Stimulated activated CD8-positive, alpha-beta memory T cell treated with anti-CD3 and anti-CD28 coated beads, Interleukin-4, amount 100 ng/mL, for 24 hours (primary cell): Measurements from ENCODE around the gene PGLYRP1.

Experiments
- DNase-seq: peaks from one replicate; pipeline ENCODE4 v3.0.0-alpha.2; 2020; ENCODE audit warnings: low read depth

PGLYRP1 gene

DNA sequence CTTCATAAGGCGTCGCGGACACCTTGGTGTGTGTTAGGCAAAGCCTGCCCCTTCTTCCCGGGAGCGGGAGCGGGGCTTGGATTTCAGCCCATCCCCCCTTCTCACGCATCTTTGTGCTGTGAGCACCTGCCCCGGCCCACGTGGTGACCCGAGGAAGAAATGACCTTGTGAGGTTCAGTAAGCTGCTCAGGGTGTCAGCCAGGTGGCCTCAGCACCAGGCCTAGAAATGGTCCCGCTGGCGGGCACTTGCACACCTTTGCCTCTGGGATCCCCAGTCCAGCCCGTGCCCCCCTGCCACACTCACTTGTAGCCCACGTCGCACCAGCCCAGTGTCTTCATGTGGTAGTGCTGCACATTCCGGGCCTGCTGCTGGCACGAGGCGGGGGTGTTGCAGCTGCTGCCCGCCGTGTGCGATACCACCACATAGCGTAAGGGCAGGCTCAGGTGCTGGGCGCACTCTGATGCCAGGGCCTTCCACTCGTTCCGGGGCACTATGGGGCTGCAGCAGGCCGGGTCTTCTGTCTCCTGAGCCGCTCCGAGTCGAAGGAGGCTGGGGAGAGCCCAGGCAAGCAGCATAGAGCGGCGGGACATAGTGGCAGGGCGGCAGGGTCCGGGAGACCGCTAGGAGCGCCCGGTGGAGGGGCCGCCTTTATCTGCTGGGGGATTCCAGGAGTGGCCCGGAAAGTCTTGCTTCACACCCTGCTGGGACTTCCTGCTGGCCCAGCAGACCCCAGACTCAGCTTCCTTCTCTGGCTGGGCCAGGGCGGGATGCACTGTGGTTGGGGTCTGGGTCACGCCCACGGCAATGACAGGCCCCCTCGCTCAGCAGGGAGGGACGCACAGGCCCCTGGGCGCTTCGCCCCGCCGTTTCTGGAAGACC lies at the start of gene PGLYRP1:
TSS of gene PGLYRP1 (minus strand) at position 623 of the 880 bp plus-strand sequence. CDS start at position 591, 32 bp downstream.
- DNase-seq = no peak

DNA sequence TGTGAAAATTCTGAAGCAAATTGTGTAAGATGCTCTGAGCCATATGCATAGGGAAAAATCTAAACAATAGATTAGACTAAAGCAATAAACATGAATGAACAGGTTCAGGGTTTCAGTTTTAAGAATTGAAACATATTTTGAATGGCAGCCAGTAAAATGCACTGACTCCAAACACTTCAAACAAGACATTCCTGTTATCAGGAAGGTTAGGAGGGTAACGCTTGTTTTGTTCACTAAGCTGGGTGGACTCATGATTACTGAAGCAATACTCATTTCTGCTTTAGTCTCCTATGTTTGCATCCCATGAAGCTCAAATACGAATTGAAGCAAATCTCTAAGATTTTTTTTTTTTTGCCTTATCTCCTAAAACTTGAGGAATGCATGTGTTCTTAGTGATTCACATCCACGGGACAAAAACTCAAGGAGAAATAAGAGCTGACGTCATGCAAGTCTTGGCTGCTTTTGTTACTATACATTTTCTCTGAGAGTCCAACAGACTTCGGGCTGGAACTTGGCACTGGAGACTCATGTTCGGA lies 47.0 kb upstream of the PGLYRP1 start:
- no peak for DNase-seq

GRCh38 chr19:46068345-46069258 lies 45.7 kb upstream of the PGLYRP1 start:
- DNase-seq = no peak

- DNase-seq = no peak
These were observed 44.8 kb upstream of the PGLYRP1 start for GRCh38 chr19:46067691-46068090.

DNA sequence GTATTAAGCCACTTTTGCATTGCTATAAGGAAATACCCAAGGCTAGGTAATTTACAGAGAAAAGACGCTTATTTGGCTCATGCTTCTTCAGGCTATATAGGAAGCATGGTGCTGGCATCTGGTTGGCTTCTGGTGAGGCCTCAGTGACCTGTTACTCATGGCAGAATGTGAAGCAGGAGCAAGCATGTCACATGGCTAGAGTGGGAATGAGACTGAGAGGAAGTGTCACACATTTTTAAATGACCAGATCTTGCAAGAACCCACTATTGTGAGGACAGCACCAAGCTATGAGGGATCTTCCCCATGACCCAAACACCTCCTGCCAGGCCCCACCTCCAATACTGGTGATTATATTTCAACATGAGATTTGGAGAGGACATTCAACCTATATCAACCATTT lies 43.6 kb upstream of the PGLYRP1 start:
- no peak for DNase-seq

- DNase-seq = no peak
These were observed 42.7 kb upstream of the PGLYRP1 start for GRCh38 chr19:46065486-46066071.

DNA sequence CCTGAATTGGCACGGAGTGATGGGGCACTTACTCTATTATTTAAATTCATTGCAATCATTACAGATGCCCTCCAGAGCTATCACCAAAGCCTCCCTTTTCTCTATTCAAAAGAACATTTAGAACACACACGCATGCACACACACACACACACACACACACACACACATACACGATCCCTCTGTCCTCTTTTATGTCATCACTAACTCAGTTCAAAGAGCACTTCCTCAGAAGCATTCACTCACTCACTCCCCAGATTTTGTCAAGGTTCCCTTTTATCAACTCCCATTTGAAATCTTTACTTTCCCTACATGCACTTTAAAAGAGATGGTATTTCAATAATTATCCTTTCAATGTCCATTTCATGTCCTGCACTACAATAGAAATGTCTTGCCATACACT lies 40.3 kb upstream of the PGLYRP1 start:
- no peak for DNase-seq

DNA sequence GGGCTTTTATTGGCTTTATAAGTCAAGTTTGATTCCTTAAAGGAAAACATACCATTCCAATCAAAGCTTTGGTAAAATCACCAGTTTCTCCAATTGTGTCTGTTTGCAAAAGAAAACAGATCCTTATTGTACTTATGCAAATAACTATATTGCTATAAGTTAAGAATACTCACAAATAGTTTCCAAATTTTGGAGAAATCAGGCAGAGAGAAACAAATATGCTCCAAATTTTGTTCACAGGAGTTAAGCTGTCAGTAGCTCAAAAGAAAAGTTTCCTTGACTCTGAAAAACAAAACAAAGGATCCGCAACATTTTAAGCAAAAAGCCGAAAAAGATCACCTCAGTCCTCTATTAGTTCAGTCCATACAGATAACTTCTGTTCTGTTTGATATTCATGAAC lies 37.2 kb upstream of the PGLYRP1 start:
- DNase-seq = no peak

DNA sequence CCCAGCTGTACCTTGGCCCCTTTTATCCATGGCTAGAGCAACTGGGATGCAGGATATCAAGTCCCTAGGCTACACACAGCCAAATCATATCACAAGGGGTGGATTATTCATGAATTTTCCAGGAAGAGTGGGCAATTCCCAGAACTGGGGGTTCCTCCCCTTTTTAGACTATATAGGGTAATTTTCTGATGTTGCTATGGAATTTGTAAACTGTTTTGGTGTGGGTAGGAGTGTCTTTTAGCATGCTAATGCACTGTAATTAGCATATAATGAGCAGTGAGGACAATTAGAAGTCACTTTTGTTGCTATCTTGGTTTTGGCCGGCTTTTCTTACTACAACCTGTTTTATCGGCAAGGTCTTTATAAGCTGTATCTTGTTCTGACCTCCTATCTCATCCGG lies 35.9 kb upstream of the PGLYRP1 start:
- no peak for DNase-seq

DNA sequence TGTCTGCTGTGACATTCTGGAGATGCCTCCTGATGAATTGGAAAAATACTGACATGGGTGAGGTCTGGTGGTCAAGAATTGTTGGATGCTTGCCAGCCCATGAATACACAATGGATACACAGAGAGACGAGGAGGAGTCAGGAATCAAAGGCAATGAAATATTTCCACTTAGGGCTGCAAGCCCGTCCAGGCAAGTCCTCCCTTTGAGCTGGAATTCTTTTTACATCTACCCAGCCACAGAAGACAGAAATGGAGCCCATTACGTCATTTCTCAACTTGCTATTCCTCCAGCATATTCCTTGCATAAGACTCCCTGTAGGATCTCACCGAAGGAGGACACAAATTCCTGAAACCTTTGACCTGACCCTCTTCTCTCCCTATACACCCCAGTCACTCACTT lies 33.7 kb upstream of the PGLYRP1 start:
- DNase-seq = no peak

DNA sequence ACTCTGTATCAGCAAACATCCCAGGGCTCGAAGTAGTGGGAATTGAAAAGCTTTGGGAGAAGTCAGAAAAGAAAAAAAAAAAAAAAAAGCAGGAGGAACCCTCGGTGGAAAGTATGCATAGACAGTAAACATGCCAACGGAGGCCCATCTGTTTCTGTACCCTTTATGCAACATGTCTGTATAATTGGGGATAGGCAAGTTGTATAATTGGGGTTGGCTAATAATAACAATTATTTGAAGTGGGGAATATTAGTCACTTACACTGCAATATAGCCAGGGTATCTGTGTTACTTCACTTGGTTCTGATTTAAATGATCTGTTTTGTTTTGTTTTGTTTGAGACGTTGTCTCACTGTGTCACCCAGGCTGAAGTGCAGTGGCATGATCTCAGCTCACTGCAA lies 30.0 kb upstream of the PGLYRP1 start:
- DNase-seq = no peak

DNA sequence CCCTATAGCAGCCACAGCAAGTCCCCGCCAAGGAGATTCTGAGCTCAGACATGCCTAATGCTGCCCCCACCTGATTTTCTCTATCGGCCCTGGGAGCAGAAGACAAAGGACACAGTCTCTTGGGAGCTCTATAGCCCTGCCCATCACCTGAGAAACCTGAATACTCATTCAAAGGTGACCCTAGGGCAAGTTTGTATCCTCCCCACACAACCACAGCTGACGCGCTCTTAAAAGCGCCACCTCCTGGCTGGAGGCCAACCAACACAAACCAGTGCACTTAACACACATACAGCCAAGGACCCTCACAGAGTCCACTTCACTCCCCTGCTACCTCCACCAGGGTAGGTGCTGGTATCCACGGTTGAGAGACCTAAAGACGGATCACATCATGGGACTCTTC lies 26.7 kb upstream of the PGLYRP1 start:
- DNase-seq = no peak

DNA sequence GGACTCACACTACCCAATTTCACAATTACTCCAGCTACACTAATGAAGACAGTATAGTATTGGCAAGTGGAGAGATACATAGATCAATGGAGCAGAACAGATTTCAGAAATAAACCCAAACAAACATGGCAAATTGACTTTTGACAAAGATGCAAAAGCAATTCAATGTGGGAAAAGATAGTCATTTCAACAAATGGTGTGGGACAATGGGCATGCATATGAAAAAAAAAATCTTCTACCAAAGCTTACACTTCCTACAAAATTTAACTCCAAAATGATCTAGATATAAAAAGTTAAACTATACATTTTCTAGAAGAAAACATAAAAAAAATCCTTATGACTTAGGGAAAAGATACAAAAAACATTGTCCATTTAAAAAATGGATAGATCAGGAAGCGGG lies 20.7 kb upstream of the PGLYRP1 start:
- DNase-seq = no peak

GRCh38 chr19:46042252-46042883 lies 19.5 kb upstream of the PGLYRP1 start:
- no peak for DNase-seq

DNA sequence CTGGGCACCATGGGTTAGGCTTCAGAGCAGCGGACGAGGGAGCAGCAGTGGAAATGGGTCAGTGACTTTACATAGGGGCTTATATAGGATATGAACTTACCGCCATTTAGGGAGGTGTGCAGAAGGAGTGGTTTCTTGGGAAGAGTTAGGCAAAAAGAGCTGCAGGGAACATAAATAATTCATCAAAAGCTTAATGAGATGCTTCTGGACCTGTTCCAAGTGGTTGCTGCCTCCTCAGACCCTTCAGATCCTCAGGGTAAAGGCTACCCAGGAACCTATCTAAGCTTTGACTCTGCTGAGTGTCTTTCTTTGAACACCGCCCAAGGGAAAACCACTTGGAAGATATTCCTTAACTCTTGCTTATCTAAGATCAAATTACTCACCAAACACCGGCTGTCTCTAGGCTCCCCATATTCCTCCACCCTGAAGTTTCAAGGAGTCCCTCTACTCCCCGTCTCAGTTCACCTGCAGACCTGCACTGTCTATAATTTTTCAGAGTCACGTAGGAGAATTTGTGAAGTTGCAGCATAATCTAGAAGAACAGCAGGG lies 18.2 kb upstream of the PGLYRP1 start, which contains the start of gene IGFL4:
TSS of gene IGFL4 (minus strand) at position 51 of the 549 bp plus-strand sequence. CDS start at position 11, 40 bp downstream.
- no peak for DNase-seq

- no peak for DNase-seq
These were observed 17.3 kb upstream of the PGLYRP1 start for GRCh38 chr19:46040125-46040524.

GRCh38 chr19:46036744-46037128 lies 13.9 kb upstream of the PGLYRP1 start:
- DNase-seq = no peak

GRCh38 chr19:46035986-46036743 lies 13.3 kb upstream of the PGLYRP1 start:
- DNase-seq = no peak

GRCh38 chr19:46035546-46035945 lies 12.7 kb upstream of the PGLYRP1 start:
- DNase-seq = no peak

- DNase-seq = no peak
These were observed 10.5 kb upstream of the PGLYRP1 start for GRCh38 chr19:46033401-46033800.

DNA sequence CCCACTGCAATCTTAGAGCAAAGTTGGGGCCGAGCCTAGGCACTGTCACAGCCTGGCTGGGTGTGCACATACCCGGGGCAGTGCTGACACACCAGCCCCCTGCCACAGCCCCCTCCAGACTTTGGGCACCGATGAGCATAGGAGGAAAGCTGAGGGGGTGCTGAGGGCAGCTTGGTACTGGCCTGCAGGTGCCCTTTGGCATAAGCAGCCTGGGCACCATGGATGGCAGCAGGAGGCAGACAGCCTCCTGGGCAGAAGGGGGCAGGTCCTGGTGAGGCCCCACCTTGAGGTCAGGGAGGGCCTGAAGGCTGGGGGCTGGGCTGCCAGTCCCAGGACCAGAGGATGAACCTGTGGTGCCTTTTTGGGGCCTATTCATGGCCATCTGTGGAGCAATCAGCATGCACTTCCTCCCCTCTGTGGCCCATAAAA lies 9.8 kb upstream of the PGLYRP1 start:
- DNase-seq = no peak
